Endothelial cell (in vitro differentiated cells): ENCODE results near the gene PLEKHH2. TPM values are rescaled to one million over a fixed set of nuclear protein-coding genes. Genes with fewer than 3 reads are reported as not detected.

Experiments
- DNase-seq: peaks from one replicate; pipeline ENCODE4 v3.0.0; 2021; ENCODE audit warnings: low spot score
- H3K27ac Mint-ChIP-seq: one replicate; pipeline ENCODE4 v1.8.0; 2021; ENCODE audit warnings: mixed read lengths, inconsistent platforms; ENCODE audit not compliant: unreplicated experiment
- H3K27me3 Mint-ChIP-seq: one replicate; pipeline ENCODE4 v1.8.0; 2021; ENCODE audit warnings: mild to moderate bottlenecking, moderate library complexity, mixed read lengths, inconsistent platforms; ENCODE audit not compliant: unreplicated experiment
- H3K36me3 Mint-ChIP-seq: one replicate; pipeline ENCODE4 v1.8.0; 2021; ENCODE audit warnings: mild to moderate bottlenecking, low read depth, mixed read lengths, inconsistent platforms; ENCODE audit not compliant: unreplicated experiment
- H3K4me1 Mint-ChIP-seq: one replicate; pipeline ENCODE4 v1.8.0; 2021; ENCODE audit warnings: mild to moderate bottlenecking, mixed read lengths, inconsistent platforms; ENCODE audit not compliant: unreplicated experiment
- H3K4me3 Mint-ChIP-seq: one replicate; pipeline ENCODE4 v1.8.0; 2021; ENCODE audit warnings: mild to moderate bottlenecking, mixed read lengths, inconsistent platforms; ENCODE audit not compliant: unreplicated experiment
- H3K9me3 Mint-ChIP-seq: one replicate; pipeline ENCODE4 v1.8.0; 2021; ENCODE audit warnings: mixed read lengths, inconsistent platforms; ENCODE audit not compliant: unreplicated experiment
- total RNA-seq: library from RNA; stranded (reverse); fragmentation: NEBNext Ultra II Directional; extraction: Animal tissue kit (Norgen Biotek cat#: 25700); gene quantifications from one replicate; pipeline ENCODE4 v1.2.1, GENCODE V29; 2021; ENCODE audit not compliant: unreplicated experiment
- TF ChIP-seq, protein P1 (sequence below): fragments of 200-600 bp; sonication (generic); IDR thresholded peaks from one replicate; pipeline ENCODE4 v1.5.0; 2021; ENCODE audit warnings: antibody characterized with exemption; ENCODE audit not compliant: unreplicated experiment

Gene PLEKHH2
- total RNA-seq, 1 donor from 2014 or later = 1.6 TPM

DNA sequence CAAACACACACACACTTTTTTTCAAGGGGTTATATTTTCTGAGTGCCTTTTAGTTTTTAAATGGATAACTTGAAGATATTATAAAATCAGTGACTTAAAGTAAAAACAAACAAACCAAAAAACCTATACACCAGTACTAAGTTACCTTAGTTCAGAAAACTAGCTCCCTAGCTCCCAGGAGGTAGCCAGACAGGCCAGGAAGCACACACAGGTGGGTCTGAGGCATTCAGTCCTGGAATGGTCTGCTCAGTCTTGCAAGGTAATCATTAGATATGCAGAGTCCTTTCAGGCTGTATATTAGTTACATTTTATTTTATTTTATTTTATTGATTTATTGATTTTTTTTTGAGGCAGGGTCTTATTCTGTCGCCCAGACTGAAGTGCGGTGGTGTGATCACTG lies 126.0 kb downstream of the PLEKHH2 start:
- no peak for DNase-seq
- H3K36me3 Mint-ChIP-seq = no peaks in the 10 kb centered on the region
- no peak overlapping the region for H3K4me3 Mint-ChIP-seq
- no peaks in the 10 kb centered on the region for H3K27me3 Mint-ChIP-seq
- TF ChIP-seq, protein P1, sequence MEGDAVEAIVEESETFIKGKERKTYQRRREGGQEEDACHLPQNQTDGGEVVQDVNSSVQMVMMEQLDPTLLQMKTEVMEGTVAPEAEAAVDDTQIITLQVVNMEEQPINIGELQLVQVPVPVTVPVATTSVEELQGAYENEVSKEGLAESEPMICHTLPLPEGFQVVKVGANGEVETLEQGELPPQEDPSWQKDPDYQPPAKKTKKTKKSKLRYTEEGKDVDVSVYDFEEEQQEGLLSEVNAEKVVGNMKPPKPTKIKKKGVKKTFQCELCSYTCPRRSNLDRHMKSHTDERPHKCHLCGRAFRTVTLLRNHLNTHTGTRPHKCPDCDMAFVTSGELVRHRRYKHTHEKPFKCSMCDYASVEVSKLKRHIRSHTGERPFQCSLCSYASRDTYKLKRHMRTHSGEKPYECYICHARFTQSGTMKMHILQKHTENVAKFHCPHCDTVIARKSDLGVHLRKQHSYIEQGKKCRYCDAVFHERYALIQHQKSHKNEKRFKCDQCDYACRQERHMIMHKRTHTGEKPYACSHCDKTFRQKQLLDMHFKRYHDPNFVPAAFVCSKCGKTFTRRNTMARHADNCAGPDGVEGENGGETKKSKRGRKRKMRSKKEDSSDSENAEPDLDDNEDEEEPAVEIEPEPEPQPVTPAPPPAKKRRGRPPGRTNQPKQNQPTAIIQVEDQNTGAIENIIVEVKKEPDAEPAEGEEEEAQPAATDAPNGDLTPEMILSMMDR = no peak
- no peaks in the 10 kb centered on the region for H3K4me1 Mint-ChIP-seq
- H3K9me3 Mint-ChIP-seq = no peaks in the 10 kb centered on the region
- no peak overlapping the region for H3K27ac Mint-ChIP-seq

- Mint-ChIP-seq H3K27ac (no peak overlapping the region), H3K4me1 (no peaks in the 10 kb centered on the region), H3K9me3 (no peaks in the 10 kb centered on the region), H3K4me3 (no peak overlapping the region), H3K27me3 (no peaks in the 10 kb centered on the region), H3K36me3 (no peaks in the 10 kb centered on the region)
- DNase-seq = no peak
- TF ChIP-seq, protein P1 = no peak
These were observed 127.1 kb downstream of the PLEKHH2 start for GRCh38 chr2:43764086-43764705.

GRCh38 chr2:43766006-43766405 lies 128.9 kb downstream of the PLEKHH2 start:
- H3K36me3 Mint-ChIP-seq = no peaks in the 10 kb centered on the region
- no peak overlapping the region for H3K27ac Mint-ChIP-seq
- TF ChIP-seq, protein P1 = no peak
- no peak for DNase-seq
- H3K4me1 Mint-ChIP-seq = no peaks in the 10 kb centered on the region
- H3K4me3 Mint-ChIP-seq = no peak overlapping the region
- no peaks in the 10 kb centered on the region for H3K9me3 Mint-ChIP-seq
- H3K27me3 Mint-ChIP-seq = no peaks in the 10 kb centered on the region

DNA sequence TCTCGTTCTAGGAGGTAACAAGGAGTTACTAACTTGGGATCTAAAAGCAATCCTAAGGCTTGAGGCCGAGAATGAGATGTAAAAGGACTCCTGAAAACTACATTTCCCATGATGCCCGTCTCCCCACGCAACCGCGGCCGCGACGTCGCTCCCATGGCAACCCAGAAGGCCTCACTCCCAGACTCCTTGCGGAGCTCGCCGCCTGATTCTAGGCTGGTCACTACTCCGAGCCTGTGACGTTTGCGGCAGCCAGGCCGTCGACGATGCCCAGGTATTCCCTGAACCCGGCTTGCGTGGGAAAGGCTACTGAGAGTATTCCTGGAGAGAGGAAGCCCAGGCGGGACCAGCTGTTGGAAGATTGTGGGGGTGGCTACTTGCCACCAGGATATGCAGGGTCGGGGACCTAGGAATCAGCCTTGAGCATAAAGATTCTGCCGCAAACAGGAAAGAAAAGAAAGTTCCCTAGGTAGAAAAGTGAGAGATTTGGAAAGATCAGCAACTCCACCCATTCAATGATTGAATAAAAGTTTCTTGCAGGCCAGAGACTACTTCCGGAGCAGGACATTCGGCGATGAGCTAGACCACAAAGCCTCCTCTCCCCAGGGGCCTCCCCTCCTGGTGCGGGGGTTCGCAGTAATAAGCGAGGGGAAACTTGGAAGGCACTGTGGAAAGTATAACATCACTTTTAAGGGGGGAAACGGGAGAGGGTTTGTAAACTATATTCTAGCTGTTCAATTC lies 137.0 kb downstream of the PLEKHH2 start, which contains the start of gene DYNC2LI1:
Gene DYNC2LI1, plus strand, starts transcription at position 164 of the 738 bp plus-strand sequence. Its CDS starts 100 bp downstream, at position 264.
- peak within 1 kb of the TSS; percentile 91 for H3K4me3 Mint-ChIP-seq
- TF ChIP-seq, protein P1 = no peak

GRCh38 chr2:43774617-43775016 lies 137.6 kb downstream of the PLEKHH2 start:
- Mint-ChIP-seq H3K9me3 (no peaks in the 10 kb centered on the region), H3K4me1 (peaks cover 3% of the 10 kb centered on the region), H3K27me3 (no peaks in the 10 kb centered on the region), H3K4me3 (peak overlapping the region; percentile 91), H3K27ac (peak overlapping the region; percentile 98), H3K36me3 (no peaks in the 10 kb centered on the region)
- TF ChIP-seq, protein P1 = no peak
- DNase-seq = no peak

More for the DNA sequence above, 137.0 kb downstream of the PLEKHH2 start, which contains the start of gene DYNC2LI1:
- H3K9me3 Mint-ChIP-seq = no peaks in the 10 kb centered on the region
- peak; percentile 90 for DNase-seq
- no peaks in the 10 kb centered on the region for H3K36me3 Mint-ChIP-seq
- H3K27me3 Mint-ChIP-seq = no peaks in the 10 kb centered on the region
- peak within 1 kb of the TSS; percentile 98 for H3K27ac Mint-ChIP-seq
- peaks cover 3% of the 10 kb centered on the region for H3K4me1 Mint-ChIP-seq
